Left cardiac atrium (tissue), 4 donors: ENCODE data around the gene OR51E1. TPM values are rescaled to one million over a fixed set of nuclear protein-coding genes. Genes with fewer than 3 reads are reported as not detected.
A peak's percentile ranks its signal among the peaks of the same experiment; 100 is the strongest.

Experiments used
- ATAC-seq, 2 donors: fragments of 200-7000 bp; cut with Tn5 transposase; one replicate each; pipeline ENCODE4 v1.9.1; 2020; ENCODE audit warnings: mild to moderate bottlenecking in 2 of 2, moderate library complexity in 2 of 2
- DNase-seq: peaks from one replicate; pipeline ENCODE4 v3.0.0-alpha.2; 2020
- intact Hi-C, 2 donors: fragments of 100-400 bp; cut with DNase I; formaldehyde crosslinking; loops; one replicate each; pipeline versions ENCODE4 v1.14.1 to v1.15.1; 2022 to 2023
- long read RNA-seq: library from polyadenylated mRNA; unstranded; transcript quantifications from one replicate; pipeline ENCODE4 v2.0.0, GENCODE V29; 2021
- total RNA-seq, 2 donors: library from RNA; stranded (reverse); fragmentation: NEBNext Ultra II Directional; extraction: Animal tissue kit (Norgen Biotek cat#: 25700); gene quantifications; one replicate each; pipeline ENCODE4 v1.2.1, GENCODE V29; 2021
- donor health status: DM: no; HTN: yes; CAD: no.
- donor health status: DM: no; HTN: yes; CAD: no; lungs with severe emphysema.
- donor health status: DM: yes; HTN: yes; CAD: no.
- donor health status: Dilated cardiomyopathy.

Gene OR51E1, protein sequence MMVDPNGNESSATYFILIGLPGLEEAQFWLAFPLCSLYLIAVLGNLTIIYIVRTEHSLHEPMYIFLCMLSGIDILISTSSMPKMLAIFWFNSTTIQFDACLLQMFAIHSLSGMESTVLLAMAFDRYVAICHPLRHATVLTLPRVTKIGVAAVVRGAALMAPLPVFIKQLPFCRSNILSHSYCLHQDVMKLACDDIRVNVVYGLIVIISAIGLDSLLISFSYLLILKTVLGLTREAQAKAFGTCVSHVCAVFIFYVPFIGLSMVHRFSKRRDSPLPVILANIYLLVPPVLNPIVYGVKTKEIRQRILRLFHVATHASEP
- total RNA-seq, result under 1 TPM; 0.34 to 0.91 TPM
- long read RNA-seq, result 0 reads

DNA sequence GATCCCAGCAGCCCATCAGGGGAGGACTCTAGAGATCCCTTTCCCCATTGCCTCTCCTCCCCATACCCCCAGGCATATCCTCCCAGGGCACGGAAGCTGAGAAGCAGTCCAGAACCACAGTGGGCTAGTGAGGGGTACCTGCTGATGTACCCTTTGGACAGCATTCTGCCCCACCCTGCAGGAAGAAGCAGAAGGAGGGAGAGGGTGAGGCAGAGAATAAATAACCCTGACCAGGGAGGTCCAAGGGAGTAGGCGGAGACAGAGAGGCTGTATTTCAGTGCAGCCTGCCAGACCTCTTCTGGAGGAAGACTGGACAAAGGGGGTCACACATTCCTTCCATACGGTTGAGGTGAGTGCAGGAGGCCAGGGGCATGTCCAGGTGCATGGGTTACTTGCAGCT, at the start of gene OR51E1:
OR51E1 (plus strand) TSS at position 301 of the 400 bp plus-strand sequence. CDS start 8,545 bp downstream, outside the sequence.
- intact Hi-C loops, result no loop called here
- DNase-seq (no peak), ATAC-seq (no peak)

DNA sequence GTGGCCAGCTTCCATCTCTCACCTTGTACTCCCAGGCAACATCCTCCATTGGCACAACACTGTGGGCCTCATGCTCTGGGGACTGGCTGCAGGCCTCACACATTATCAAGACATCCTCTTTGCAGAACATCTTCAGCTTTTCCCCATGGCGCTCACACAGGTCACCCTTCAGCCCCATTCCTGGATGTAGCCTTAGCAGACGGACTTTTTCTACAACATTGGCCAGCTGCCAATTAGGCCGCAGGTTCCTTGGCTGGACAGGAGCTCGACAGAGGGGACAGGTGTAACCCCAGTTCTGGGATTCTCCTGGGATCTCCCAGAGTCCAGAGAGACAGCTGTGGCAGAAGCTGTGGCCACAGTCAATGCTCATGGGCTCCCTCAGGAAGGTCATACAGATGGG, 38.7 kb upstream of the OR51E1 start:
- DNase-seq, result no peak
- intact Hi-C loops, result no loop called here
- ATAC-seq, result no peak

DNA sequence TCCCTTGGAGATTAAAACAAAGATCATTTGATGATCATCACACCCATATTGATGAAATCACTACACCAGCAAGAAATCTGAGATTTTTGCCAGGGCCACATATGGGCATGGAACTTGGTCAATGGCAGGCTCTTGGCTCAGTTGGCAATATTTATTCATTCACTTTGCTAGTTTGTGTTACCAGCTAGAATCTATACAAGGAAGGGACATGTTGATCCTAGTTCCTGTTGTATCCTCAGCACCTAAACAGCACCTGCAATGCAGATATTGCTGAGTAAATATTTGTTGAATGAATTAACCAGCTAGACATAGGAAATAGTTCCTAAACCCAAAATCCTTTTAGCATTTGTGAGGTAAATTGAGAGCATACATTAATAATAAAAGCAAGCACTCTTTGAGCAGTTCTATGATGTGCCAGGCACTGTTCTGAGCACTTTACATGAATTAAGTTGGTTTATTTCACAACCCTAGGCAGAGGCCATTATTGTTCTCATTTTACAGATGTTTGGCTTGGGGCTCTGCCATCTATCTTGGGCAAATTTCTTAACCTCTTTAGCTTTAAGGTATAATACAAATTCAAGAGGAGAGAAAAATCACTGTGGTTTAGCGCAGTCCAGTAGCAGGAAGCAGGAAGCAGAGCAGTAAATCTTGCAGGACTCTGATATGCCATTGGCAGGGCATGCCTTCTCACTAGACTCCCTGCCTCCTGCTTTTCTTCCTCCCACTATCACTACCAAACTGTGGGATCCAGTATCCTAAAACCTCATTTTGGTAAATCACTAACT, 37.4 kb upstream of the OR51E1 start:
- no peak for DNase-seq
- no peak for ATAC-seq
- intact Hi-C loops, result no loop called here

DNA sequence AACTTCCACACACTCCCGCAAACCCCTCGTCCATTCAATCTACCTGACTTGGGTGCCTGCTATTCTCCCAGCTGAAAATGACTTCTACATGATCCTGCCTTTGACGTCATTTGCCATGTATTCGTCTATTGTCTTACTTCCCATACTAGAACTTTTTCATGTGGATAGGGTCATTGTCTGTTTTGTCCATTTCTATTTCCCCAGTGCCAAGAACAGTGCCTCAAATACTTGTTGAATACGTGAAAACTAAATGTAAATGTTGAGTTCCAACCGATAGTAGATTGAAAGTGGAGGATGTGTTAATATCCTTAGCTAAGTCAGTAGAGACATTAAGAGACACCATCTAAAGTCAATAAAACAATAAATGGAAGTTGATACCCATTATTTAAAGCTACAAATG, 36.7 kb upstream of the OR51E1 start:
- DNase-seq, result no peak
- ATAC-seq, result no peak
- intact Hi-C loops, result no loop called here

DNA sequence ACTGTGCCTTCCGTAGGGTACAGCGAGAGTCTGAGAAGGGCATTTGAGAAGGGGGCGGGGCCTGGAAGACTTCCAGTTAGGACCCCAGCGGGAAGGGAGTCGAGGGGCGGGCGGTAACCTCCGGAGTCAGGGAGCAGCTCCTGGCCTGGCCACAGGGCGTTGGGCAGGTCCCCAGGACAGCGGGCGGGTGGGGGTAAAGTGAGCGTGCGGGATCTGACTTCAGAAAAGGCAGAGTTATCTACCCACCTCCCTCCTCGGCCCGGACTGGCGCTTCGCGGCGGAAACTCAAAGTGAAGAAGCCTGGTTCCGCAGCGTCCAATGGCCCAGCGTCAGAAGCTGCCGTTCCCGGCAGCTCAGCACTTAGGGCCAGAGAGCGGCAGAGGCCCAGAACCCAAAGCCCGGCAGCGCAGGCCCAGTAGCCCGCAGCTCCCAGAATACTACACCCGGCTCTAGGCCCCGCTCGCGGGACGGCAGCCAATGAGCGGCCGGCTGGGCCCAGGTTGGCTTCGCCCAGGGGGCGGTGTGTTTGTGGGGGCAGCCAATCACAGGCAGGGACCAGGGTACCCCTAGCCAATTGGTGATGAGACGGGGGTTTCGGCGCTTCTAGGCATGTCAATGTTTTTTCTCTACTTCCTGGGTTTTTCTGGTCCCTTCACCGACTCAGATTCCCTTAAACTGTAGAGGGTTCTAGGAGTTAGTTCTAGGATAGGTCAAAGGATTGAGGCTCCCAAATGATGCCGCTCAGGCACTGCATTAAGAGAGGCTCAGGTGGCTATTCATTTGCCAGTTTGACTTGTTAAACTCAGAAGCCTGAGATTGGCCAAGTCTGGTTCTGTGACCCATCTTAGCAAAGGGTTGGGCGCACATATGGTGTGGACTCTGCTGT, 35.8 kb upstream of the OR51E1 start, which contains the start of gene TRIM68:
TRIM68 (minus strand) TSS at position 451 of the 886 bp plus-strand sequence. CDS start 2,727 bp downstream, outside the sequence.
- intact Hi-C loops, result no loop called here
- DNase-seq, result peak; percentile 97
- peak; percentile 100 for ATAC-seq

DNA sequence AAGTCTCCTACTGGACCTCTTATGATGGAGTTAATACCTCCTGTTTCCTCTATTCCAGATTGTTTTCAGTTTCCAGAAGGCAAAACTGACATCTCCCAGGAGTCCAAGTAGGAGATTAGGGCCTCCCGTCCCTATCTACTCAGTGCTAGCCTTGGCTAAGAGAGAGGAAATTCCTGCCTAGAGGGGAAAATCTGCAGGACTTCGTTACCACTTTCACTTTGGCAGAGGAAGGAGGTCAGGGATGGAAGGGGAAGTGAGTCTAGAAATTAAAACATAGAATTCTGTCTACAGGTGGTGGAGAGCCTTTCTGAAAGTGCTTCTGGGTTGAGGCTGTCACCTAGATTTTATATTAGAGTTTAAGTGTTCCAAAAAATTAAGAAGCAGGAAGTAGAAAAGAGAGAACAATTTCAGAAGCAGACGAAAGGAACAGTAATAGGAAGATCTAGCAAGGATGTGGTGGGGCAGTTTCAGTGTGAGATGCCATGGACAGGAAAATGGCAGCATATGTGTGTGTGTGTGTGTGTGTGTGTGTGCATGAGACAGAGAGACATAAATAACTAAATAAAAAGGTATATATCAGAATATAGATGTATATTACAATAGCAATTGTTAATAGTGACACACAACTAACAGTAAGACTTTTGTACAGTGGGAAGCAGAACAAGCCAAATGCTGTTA, 33.4 kb upstream of the OR51E1 start:
- no peak for DNase-seq
- no peak for ATAC-seq
- intact Hi-C loops, result no loop called here

DNA sequence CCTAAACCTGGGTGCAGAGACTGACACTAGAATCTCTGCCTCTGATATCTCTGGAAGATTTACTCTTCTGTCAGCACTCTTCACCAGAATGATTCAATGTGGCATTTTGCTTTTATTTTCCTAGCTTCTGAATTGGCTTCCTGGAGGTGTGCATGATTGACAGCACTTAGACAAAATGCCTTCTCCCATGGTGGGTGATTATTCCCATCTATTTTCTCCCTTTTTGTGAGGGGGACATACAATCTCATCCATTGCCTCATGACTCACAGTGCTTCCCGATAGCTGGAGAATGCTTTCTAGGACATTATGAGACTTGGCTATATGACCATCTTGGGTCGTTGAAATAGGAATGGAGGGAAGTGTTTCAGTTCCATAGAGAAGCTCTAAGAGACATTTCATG, 31.8 kb upstream of the OR51E1 start:
- DNase-seq (no peak), ATAC-seq (no peak)
- intact Hi-C loops, result no loop called here

DNA sequence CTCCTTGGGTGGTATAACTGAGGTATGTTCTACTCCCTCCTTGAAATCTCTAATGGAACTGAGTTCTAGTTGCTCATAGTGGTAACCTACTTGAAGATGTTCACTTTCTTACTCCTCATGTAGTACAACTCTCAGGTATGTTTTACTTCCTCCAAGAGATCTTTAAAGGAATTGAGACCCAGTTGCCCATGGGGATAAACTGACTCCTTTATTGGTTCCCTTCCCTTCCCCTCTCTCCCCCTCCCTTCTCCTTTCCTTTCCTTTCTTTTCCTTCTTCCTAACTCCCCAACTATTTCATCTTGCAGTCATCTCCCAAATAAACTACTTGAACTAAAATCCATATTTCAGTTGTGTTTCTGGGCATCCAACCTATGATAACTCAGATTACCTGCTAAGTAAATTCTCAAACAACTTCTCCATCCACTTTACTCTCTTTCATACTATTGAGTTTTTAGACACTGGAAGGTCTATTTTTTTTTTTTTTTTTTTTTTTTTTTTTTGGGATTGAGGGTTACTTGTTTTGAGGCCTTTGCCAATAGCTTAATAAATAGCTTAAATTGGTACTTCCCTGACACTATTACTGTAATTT, 27.8 kb upstream of the OR51E1 start:
- ATAC-seq (no peak), DNase-seq (no peak)
- intact Hi-C loops, result no loop called here

DNA sequence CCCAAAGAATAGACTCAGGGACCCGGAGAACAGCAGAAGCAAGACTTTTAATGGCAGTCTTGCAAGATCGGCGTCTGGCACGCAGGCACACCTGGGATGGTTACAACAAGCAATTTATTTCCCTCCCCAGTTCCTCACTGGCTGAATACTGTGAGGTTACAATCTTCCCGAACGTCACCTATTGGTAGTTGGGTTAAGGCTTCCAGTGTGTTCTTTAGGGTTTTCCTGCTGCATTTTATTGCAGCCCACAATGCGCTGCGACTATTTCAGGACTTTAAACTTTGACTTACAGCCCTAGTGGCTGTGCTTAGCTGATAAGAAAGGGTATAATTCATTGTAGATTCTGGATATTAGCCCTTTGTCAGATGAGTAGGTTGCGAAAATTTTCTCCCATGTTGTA, 24.3 kb upstream of the OR51E1 start:
- DNase-seq, result no peak
- intact Hi-C loops, result no loop called here
- no peak for ATAC-seq

DNA sequence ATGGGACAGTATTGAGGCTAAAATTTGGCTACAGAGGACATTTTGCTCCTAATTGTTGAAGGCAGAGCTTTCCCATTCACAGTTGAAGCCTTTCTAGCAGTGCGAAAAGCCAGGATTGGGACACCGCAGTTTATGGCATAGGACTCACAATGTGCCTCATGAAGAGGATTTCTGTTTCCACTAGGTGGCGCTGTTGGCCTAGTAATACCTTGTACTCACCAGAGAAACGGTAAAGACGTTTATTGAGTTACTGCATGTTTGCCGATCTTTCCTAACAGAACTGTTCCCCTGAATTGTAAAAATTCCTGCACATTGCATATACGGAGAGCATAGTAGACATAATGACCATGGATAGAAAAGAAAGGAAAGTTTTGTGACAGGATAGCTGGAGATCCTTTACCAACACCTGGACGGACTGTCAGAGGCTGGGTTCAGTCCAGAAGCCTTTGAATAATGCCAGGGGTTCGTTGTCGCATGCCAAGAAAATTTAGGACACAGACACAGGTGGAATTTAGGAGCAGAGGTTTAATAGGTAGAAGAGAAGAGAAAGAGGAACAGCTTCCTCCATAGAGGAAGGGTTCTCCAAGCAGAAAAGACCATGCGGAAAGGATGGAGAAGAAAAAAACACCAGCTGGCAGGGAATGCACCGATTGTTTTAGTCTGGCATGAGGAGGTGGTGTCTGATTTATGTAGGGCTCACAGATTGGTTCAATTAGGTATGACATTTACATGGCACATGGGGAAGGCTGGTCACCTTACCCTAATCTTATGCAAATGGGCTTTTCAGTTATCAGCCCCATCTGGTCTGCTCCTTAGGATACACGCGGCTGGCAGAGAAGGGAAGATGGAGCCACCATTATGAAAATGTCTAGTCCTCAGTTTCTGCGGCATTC, 17.3 kb upstream of the OR51E1 start:
- peak; percentile 39 for DNase-seq
- ATAC-seq, result peak; percentile 52 to 61
- intact Hi-C loops, result loop anchor here in 1 of 2 donors (2.0 to 5.0 kb wide), 2 partner anchors 378 to 1181 kb away; partner anchors contain the start of gene OR52N2

DNA sequence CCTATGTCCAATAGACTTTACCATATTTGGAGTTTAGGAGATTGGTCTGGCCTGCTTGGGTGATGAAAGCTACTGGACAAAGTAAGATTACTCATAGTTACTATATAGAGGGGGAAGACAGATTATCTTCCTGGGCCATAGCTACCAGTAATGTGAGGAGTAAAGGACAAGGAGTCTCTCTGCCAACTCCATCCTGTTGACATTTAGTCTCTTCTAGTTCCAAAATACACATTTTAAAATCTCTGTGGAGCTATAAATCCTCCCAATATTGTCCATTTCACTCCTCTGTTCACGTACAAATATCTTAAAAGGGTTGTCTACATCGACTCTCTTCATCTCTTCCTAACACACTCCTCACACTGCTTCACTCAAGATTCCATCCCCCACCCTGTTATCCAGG, 7.6 kb upstream of the OR51E1 start:
- no peak for ATAC-seq
- intact Hi-C loops, result loop anchor here (2.0 to 5.0 kb wide), 3 partner anchors 191 to 366 kb away; no protein-coding TSS in a partner anchor
- DNase-seq, result no peak

DNA sequence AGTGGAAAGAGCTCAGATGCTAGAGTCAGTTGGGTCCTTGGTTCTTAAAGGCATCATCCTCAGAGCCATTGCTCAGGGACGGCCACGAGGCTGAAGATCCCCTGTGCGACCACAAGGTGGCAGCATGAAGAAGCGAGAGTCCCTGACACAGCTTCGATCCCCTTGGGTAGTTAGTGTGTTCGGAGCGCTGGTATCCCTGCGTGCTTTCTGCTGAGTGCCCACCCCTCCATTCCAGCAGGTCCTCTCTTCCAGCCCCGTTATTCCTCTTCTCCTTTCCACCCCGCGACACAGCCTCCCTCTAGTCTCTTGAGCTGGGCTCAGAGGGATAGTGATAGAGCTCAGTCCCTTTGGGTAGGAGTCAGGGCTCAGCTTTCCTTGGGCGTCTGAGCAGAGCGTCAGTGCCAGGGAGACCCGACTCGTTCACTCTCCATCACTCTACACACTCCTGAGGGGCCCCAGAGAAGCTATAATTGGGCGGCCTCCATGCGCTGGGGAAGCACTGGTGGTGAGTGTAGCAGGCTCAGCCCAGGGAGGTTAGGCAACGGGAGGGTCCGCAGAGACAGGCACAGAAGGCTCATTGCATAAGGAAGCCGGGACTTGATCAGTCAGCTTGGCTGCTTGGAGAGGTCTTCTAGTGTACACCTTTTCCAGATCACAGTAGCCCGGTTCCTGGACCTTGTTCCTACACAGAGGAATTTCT, 6.7 kb upstream of the OR51E1 start, which contains the start of gene OR51D1:
OR51D1 (plus strand) TSS at position 516 of the 700 bp plus-strand sequence. CDS start 2,314 bp downstream, outside the sequence.
- ATAC-seq (peak; percentile 95 to 96), DNase-seq (peak; percentile 66)
- intact Hi-C loops, result loop anchor here (2.0 to 5.0 kb wide), 3 partner anchors 190 to 365 kb away; no protein-coding TSS in a partner anchor

DNA sequence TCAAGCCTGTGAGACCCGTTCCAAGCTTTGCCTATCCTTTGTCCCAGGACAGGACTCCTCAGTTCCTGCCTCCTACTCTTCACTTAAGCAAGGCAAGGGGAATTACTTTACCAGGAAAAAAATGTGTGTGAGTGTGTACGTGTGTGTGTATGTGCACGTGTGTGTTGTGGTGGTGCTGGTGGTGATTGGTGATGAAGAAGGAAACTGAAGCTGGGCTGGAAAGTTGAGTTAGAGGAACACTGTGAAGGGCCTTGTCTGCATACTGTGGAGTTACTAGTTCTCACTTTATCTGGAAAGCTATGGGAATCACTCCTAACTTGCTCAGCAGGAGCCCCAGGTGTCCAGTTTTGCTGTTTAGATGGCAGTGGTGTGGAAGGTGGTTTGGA, 6.1 kb upstream of the OR51E1 start:
- ATAC-seq (no peak), DNase-seq (no peak)
- intact Hi-C loops, result loop anchor here (2.0 to 5.0 kb wide), 3 partner anchors 189 to 365 kb away; no protein-coding TSS in a partner anchor

DNA sequence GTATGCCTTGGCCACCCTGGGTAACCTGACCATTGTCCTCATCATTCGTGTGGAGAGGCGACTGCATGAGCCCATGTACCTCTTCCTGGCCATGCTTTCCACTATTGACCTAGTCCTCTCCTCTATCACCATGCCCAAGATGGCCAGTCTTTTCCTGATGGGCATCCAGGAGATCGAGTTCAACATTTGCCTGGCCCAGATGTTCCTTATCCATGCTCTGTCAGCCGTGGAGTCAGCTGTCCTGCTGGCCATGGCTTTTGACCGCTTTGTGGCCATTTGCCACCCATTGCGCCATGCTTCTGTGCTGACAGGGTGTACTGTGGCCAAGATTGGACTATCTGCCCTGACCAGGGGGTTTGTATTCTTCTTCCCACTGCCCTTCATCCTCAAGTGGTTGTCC, 3.9 kb upstream of the OR51E1 start:
- DNase-seq (no peak), ATAC-seq (no peak)
- intact Hi-C loops, result loop anchor here in 1 of 2 donors (5.0 kb wide), 2 partner anchors 187 to 362 kb away; no protein-coding TSS in a partner anchor

DNA sequence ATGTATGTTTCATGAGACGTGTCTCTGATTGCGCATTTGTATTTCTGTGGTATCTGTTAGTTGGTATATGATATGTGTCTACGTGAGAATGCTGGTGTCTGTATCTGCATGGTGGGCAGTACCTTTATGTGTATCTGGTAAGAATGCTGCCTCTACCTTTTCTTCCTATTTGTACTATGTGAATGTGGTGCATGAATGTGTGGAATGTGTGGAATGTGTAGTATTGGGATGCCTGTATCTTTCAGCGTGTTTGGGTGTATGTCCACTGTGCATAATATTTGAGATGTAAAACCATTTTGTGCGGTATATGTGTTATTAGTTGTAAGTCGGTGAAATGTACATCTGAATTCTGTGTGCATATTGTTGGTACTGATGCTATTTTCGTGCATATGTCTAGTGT, 2.3 kb upstream of the OR51E1 start:
- ATAC-seq, result no peak
- no peak for DNase-seq
- intact Hi-C loops, result no loop called here

DNA sequence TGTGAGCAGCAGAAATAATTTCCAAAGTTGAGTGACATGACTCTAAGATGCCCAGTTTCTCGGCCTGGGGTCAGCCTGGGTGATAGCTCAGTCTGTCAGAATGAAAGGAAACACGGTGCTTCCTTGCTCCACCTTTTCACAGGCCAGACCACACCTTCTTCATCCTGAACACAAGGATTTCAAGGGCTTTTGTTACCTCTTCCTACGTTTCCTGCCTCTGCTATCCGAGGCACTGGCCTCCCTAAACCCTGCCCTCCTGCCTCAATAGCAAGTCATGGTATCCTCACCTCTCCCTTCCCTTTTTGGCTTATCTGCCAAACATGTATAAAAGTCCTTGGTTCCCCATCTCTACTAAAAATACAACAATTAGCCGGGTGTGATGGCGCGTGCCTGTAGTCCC, 1.7 kb upstream of the OR51E1 start:
- DNase-seq (no peak), ATAC-seq (no peak)
- intact Hi-C loops, result no loop called here
